ENCODE data around the gene ACVR1.
"Not testable (repeated sequence)": the region's sequence is repeated elsewhere in the genome, so short reads cannot be mapped to it uniquely, and the experiment has no call there.

The ACVR1 gene

GRCh38 chr2:157720504-157720903 is 155.6 kb downstream of the ACVR1 start:
- no peak for DNase-seq (ENCODE audit: low spot score)

- DNase-seq (ENCODE audit: low spot score), result not testable (repeated sequence)
Measured at GRCh38 chr2:157704653-157705052, 171.5 kb downstream of the ACVR1 start.

GRCh38 chr2:157704148-157704547 is 172.0 kb downstream of the ACVR1 start:
- DNase-seq (ENCODE audit: low spot score), result not testable (repeated sequence)

- DNase-seq (ENCODE audit: low spot score), result no peak
Measured at GRCh38 chr2:157699806-157700205, 176.3 kb downstream of the ACVR1 start.

GRCh38 chr2:157699009-157699408 is 177.1 kb downstream of the ACVR1 start:
- DNase-seq (ENCODE audit: low spot score), result no peak

GRCh38 chr2:157698430-157698829 is 177.7 kb downstream of the ACVR1 start:
- DNase-seq (ENCODE audit: low spot score), result no peak

- peak; percentile 44 for DNase-seq (ENCODE audit: low spot score)
Measured at GRCh38 chr2:157696036-157696435, 180.1 kb downstream of the ACVR1 start.

- DNase-seq (ENCODE audit: low spot score), result peak; percentile 91
Measured at GRCh38 chr2:157692768-157693167, 183.4 kb downstream of the ACVR1 start.

GRCh38 chr2:157691695-157692094 is 184.4 kb downstream of the ACVR1 start:
- DNase-seq (ENCODE audit: low spot score), result no peak

GRCh38 chr2:157691131-157691530 is 185.0 kb downstream of the ACVR1 start:
- no peak for DNase-seq (ENCODE audit: low spot score)

All from AG08395 (cell line).